ENCODE measurements around the gene MIR17HG.

Gene MIR17HG

GRCh38 chr13:91369441-91369831 lies 21.9 kb downstream of the MIR17HG start:
- DNase-seq = no peak

GRCh38 chr13:91370501-91370900 lies 23.0 kb downstream of the MIR17HG start:
- DNase-seq = no peak

- no peak for DNase-seq
Observed at GRCh38 chr13:91372911-91373310, 25.4 kb downstream of the MIR17HG start.

GRCh38 chr13:91375116-91375729 lies 27.7 kb downstream of the MIR17HG start:
- no peak for DNase-seq

GRCh38 chr13:91381371-91381770 lies 33.9 kb downstream of the MIR17HG start:
- no peak for DNase-seq

GRCh38 chr13:91383836-91384235 lies 36.3 kb downstream of the MIR17HG start:
- DNase-seq = no peak

GRCh38 chr13:91384896-91385295 lies 37.4 kb downstream of the MIR17HG start:
- no peak for DNase-seq

GRCh38 chr13:91389186-91389585 lies 41.7 kb downstream of the MIR17HG start:
- DNase-seq = no peak

- DNase-seq = no peak
Observed at GRCh38 chr13:91397595-91397994, 50.1 kb downstream of the MIR17HG start.

- peak; percentile 90 for DNase-seq
Observed at GRCh38 chr13:91398413-91399188, 51.1 kb downstream of the MIR17HG start, which contains the start of gene GPC5. TSS of gene GPC5 (plus strand) at chr13:91398621.

GRCh38 chr13:91399189-91400062 lies 51.9 kb downstream of the MIR17HG start:
- no peak for DNase-seq

GRCh38 chr13:91400063-91400399 lies 52.5 kb downstream of the MIR17HG start:
- DNase-seq = no peak

- no peak for DNase-seq
Observed at GRCh38 chr13:91400671-91401070, 53.2 kb downstream of the MIR17HG start.

- DNase-seq = no peak
Observed at GRCh38 chr13:91401920-91402319, 54.4 kb downstream of the MIR17HG start.

Measured in activated CD4-positive, alpha-beta T cell treated with anti-CD3 and anti-CD28 coated beads, Interleukin-2, Interleukin-6, amounts not matched to agents 100 ng/mL and 50 ng/mL, durations not matched to agents 16 hours and 8 hours (primary cell).